ENCODE results near the gene LRCOL1.
"Not testable (repeated sequence)": the region's sequence is repeated elsewhere in the genome, so short reads cannot be mapped to it uniquely, and the experiment has no call there.

Gene LRCOL1

DNA sequence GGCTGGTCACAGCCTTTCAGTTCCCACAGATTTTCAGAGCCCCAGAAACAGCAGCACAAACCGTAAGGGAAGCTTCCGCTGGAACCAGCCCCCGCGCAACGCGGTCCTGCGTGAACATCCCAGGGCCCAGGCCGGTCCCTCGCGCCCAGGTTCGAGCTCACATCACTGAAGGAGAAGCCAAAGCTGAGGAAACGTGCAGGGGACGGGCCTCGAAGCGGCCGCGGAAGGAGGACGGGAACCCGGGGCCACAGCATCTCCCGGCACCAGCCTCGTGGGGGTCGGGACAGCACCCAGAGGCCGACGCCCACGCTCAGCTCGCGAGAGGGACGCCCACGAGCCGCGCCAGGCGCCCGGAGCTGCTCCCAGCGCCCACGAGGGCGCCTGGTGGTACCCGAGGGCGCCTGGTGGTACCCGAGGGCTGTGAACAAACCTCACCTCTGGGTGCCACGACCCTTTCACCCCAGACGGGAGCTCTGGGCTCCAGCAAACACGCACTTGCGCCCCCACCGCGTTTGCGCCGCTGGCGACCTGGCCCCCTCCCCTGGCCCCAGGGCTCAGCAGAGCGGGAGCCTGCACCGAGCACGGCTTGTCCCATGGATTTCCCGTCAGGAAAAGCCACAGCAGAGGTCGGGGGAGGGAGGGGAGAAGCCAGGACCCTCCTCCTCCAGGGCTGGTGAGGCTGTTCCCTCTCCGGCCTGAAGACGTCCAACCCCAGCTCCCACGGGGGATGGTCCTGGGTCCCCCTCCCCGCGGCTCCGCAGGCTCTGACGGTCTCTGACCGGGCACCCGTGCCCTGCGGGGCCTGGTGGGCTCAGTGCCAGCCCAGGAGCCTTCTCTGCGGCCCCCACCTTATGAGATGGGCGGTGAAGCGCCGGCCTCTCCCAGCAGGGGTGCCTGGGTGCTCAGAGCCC, 6.9 kb downstream of the LRCOL1 start:
- no peak for DNase-seq (ENCODE audit: extremely low read depth in 1 of 2, low read depth in 1 of 2)

DNA sequence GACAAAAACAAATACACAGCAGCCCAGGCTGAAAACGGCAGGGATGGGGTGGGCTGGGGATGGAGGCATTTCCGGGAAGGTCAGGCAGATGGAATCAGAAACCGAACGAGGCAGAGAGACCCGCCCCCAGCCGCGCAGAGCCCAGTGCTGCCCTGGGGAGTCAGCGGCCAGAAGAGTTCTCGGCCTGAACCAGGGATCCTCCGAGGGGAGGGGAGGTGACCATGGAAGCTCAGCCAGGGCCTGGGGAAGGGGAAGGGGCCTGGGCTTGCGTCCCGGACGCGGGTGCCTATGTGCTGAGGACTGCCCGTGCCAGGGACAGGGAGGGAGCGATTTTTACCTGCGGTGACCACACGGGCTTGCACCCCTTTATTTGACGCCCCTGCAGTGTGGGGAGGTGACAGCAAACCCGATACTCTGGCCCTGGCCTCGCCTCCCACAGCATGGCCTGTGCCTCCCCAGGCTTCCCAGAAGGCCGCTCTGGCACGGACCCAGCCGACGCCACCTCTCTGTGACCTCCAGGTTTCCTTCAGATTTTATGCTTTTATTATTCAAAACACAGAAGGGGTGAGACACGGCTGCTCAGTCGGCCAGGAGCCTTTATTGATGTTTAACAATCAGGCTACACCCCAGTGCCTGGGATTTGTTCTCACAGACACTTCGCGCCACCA, 7.7 kb downstream of the LRCOL1 start:
- no peak for DNase-seq (ENCODE audit: extremely low read depth in 1 of 2, low read depth in 1 of 2)

DNA sequence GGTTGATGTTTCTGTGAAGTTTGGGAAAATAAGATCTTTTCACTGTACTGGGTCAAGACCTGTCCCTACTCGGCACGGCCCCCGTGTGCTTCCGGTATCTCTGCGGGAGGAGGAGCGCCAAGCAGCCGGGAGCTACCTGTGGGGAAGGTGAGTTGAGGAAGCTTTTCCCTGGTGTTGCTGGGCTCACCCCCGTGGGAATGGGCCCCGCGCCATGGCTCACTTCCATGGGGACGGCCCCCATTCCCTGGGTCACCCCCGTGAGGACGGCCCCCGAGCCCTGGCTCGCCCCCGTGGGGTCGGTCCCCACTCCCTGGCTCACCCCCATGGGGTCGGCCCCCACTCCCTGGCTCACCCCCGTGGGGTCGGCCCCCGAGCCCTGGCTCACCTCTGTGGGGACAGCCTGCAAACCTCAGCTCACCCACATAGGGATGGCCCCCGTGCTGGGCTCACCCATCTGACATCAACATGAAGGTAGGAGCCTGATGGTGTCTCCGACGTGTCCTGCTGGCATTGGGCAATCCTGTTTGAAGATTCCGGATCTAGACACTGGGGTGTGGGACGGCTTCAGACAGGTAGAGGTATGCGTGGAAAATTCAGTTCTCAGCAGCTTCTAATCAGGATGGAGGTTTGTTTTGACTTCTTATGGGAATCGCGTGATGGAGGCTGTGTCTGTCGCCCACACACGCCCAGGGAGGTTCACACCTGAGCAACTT, 9.1 kb downstream of the LRCOL1 start:
- no peak for DNase-seq (ENCODE audit: extremely low read depth in 1 of 2, low read depth in 1 of 2)

DNA sequence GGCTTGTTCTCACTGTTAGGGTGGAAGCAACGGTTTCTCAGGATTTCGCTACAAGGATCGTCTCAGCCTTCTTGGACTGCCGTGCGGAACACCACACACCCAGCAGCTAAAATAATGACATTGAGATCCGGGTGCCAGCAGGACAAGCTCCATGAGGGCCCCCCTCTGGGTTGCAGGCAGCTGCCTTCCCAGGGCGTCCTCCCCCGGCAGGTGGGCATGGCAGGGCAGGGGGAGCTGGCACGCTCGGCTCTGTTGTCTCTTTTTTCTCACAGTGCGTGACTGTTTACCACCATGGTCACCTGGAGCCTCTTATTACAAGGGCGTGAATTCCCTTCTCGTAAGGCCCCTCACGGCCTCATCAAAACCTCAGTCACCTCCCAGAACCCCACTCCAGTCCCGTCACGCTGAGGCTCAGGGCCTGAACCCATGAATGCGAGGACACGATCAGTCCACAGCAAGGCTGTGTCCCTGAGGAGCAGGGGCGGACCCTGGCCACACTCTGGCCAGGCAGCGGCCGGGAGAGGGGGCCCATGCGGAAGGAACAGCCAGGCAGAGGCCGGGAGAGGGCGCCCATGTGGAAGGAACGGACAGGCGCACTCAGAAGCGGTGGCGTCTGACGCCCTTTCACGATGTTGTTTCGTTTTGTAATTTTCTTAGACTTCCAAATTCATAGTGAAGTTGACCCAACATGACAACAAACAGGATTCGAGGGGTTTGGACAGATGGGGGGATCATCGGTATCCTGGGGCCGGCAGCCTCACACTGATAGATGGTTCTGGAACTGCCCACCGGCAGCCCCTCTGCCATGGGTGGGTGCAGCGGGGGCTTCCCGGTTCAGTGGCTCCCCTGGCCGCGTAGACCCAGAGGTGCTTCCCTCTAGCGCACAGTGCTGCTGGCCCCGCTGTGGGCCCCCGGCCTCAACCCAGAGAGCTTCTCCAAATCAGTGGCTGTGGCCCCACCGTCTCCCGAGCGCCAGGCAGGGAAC, 10.0 kb downstream of the LRCOL1 start:
- DNase-seq (ENCODE audit: extremely low read depth in 1 of 2, low read depth in 1 of 2): no peak

DNA sequence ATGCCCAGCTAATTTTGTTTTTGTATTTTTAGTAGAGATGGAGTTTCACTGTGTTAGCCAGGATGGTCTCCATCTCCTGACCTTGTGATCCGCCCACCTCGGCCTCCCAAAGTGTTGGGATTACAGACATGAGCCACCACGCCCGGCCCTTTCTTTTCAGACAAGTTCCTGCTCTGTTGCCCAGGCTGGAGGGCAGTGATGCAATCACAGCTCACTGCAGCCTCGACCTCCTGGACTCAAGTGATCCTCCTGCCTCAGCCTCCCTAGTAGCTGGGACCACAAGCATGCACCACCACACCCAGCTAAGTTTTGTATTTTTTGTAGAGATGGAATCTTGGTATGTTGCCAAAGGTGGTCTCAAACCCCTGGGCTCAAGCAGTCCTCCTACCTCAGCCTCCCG, 10.9 kb downstream of the LRCOL1 start:
- not testable (repeated sequence) for DNase-seq (ENCODE audit: extremely low read depth in 1 of 2, low read depth in 1 of 2)

DNA sequence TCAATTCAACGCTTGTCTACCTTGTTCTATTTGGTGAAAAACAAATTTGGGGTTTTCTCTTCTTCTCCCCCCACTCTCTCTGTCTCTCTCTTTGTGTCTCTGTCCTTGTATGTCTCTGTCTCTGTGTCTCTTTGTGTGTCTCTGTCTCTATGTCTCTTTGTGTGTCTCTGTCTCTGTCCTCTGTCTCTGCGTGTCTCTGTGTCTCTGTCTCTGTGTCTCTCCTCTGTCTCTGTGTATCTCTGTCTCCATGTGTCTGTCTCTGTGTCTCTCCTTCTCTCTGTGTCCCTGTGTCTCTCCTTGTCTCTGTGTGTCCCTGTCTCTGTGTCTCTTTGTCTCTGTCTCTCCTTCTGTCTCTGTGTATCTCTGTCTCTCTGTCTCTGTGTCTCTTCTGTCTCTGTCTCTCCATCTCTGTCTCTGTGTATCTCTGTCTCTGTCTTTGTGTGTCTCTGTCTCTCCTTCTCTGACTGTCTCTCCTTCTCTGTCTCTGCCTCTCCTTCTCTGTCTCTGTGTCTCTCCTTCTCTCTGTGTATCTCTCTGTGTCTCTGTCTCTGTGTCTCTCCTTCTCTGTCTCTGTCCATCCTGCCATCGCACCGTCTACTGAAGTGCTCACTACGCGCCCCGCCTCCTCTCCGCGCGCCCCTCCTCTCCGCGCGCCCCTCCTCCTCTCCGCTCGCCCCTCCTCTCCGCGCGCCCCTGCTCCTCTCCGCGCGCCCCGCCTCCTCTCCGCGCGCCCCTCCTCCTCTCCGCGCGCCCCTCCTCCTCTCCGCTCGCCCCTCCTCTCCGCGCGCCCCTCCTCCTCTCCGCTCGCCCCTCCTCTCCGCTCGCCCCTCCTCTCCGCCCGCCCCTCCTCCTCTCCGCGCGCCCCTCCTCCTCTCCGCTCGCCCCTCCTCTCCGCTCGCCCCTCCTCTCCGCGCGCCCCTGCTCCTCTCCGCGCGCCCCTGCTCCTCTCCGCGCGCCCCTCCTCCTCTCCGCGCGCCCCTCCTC, 12.8 kb downstream of the LRCOL1 start:
- DNase-seq (ENCODE audit: extremely low read depth in 1 of 2, low read depth in 1 of 2): no peak

DNA sequence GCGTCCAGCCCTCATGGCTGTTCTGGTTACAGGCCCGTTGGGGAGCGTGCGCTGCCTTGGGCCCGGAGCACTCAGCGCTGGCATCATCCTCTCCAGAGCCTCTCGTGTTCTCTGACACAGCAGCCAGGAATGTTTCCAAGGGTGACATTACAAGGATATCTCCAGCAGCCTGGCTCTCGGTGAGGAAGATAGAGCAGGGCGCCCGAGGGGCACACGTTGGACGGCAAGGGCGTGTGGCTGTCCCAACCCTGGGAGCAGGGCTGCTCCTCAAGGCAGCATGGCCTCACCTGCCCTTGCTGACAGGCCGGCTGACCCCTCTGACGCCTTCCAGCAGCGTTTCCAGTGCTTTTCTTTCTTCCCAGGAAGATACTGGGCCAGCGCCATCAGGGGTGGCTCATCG, 14.4 kb downstream of the LRCOL1 start:
- no peak for DNase-seq (ENCODE audit: extremely low read depth in 1 of 2, low read depth in 1 of 2)

DNA sequence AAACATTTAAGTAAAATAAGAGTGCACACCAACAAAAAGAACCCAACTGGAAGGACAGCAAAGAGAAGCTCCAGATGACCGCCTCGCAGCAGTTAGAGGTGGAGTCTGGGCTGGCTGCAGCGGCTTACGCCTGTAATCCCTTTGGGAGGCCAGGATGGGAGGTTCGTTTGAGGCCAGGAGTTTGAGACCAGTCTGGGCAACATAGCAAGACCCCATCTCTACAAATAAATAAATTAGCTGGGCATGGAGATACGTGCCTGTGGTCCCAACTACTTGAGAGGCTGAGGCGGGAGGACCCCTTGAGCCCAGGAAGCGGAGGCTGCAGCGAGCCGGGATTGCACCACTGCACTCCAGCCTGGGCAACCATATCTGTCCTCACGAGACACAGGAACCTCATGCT, 15.2 kb downstream of the LRCOL1 start:
- DNase-seq (ENCODE audit: extremely low read depth in 1 of 2, low read depth in 1 of 2): no peak

DNA sequence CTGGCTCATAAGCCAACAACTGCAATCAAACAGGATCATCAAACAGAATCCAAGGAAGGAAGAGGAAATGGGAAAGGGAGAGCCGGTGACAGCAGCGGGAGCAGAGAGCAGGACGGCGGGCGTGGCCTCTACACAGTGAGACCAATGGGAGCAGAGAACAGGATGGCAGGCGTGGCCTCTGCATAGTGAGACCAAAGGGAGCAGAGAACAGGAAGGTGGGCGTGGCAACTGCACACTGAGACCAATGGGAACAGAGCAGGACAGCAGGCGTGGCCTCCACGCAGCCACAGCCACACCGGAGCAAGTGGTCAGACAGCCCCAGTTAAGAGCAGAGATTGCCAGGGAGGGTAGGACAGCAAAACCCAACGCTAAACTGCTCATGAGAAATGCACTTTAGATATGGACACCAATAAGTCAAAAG, 16.4 kb downstream of the LRCOL1 start:
- no peak for DNase-seq (ENCODE audit: extremely low read depth in 1 of 2, low read depth in 1 of 2)

DNA sequence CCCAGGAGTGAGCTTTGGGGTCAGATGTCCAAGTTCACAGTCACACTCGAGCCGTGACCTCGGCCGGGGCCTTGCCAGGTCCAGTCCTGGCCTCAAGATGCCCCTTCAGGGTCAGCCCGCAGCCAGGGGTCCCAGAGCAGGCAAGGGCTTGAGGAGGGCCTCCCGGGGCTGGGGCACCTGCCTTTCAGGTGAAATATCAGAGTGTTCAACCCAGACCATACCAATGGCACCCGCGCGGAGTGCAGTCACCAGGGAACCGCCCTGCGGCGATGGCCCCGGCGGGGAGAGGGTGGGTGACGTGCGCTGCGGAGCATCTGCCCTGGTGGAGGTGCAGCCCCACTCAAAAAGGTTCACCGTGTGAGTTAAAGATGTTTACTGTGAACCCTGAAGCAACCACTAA, 16.9 kb downstream of the LRCOL1 start:
- no peak for DNase-seq (ENCODE audit: extremely low read depth in 1 of 2, low read depth in 1 of 2)

DNA sequence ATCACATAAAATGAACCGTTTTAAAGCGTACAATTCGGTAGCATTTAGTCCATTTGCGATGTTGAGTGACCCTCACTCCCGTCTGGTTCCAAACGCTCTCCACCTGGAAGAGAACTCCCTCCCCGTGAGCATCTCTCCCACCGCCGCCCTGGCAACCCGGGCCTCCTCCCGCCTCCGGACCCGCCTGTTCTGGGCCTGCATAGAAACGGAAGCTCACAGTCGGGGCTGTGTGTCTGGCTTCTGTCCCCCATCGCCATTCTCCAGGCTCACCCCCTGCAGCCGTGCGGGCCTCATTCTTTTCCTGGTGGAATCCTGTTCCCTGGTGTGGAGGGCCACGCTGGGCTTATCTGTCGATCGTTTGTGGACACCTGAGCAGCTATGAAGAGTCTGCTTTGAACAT, 17.3 kb downstream of the LRCOL1 start:
- DNase-seq (ENCODE audit: extremely low read depth in 1 of 2, low read depth in 1 of 2): no peak

DNA sequence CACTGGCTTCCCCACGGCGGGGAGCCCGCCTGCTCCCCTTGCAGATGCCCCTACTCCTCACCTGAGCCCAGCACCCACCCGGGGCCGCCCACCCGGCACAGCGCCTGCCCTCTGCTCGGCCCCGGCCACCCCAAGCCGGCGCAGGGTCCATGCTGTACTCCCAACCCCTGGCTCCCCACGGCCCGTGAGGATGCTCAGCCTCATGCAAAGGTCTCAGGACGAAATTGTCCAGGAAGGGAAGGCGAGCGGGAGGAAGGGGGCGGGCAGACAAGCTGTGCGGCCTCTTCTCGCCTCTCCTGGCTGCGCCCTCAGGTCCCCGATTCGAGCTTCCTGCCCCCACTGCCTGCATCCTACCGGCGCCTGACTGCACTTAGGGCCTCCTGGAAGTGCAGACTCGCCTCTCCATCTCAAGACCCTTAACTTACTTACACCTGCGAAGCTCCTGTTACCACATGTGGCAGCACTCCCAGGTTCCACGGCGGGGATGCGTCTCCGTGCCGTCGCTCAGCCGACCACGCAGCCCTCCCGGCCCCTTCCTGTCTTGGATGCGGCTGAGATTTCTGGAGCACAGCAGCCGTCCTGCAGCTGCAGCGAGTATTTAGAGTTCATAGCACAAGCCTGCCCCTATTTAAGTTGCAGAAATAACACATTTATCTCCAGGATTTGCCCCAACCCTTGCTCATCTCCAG, 18.0 kb downstream of the LRCOL1 start:
- DNase-seq (ENCODE audit: extremely low read depth in 1 of 2, low read depth in 1 of 2): no peak

DNA sequence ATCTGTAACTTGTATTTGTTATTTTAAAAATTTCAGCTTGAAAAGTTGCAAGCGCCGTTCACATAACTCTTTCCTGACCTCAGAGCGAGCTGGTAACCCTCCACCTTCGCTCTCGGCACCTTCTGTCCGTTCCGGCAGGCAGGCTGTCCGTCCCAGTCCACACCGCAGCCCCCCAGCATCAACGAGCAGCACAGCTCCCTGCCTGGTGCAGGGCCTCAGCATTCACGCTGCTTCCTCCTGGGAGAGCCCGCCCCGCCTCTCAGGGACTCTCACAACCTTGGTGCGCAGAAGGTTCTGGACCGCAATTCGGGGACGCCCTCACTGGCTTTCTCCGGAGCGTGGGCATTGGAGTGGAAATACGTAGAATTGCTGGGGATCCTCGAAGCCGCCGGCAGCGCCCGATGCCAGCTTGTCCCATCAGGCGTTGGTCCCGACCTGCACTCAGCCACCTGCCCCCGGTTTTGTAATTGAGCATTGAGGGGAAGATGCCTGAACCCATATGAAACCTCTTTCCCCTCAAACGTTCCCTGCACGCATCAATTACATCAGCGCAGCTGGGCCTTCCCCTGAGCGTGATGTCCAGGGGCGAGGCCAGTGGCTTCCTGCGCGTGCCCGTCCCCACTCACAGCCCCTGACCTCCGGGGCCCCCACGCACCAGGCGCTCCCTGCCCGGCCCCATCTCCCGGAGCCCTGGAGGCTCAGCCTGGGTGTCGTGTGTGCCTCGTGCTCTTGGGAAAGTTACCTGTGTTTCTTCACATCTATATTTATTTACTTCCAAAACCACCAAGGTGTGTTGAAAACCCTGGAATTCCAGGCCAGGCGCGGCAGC, 19.1 kb downstream of the LRCOL1 start:
- DNase-seq (ENCODE audit: extremely low read depth in 1 of 2, low read depth in 1 of 2): no peak

DNA sequence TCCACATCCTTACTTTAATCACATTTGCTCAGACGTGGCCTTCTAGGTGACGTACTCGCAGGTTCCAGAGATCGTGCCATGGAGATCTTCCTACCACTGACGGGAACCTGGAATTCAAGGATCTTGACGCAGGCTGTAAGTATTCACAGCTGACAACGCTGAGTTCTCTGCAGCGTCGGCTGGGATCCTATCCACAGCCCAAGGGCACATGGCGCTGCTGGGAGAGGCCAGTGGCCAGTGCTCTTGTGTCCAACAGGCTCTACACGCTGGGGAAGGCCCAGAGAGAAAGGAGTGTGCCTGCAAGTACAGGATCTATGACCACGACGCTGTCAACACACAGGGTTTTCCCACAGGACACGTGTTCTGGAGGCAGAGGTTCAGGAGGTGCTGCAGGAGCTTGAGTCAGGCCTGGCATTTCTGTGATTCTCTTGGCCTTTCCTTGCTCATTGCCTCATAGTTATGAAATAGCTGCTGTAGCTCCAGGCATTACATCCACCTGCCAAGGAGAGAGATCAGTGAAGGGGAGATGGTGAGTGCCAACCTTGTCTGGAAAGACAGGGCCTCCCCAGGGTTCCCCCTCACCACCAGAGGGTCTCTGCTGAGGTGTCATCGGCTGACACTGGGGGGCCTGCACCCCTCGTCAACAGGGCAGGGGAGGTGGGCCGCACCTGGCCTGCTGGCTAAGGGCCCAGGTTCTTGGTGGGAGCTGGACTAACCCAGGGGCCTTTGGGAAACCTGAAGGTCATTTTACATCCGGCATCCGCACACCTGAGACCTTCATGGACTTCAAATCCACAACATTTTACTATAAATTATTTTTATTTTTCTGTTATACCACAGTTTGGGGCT, 21.3 kb downstream of the LRCOL1 start:
- no peak for DNase-seq (ENCODE audit: extremely low read depth in 1 of 2, low read depth in 1 of 2)

DNA sequence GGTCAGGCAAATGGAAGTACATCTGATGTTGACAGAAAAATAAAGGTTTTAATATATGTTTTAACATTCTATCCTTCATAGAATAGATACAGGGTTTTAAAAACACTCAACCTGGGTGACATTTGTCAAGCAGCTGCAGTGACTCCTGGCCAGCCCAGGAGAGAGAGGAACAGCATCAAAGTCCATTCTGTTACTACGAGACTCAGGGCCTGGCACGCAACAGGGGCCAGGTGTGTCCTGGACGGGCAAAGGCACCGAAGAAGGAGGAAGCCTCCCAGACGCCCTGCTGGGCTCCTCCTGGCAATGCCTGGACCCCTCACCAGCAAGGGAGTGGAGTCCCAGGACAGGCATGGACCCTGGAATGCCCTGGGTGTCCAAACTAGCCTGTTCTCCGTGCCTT, 22.1 kb downstream of the LRCOL1 start:
- DNase-seq (ENCODE audit: extremely low read depth in 1 of 2, low read depth in 1 of 2): no peak

DNA sequence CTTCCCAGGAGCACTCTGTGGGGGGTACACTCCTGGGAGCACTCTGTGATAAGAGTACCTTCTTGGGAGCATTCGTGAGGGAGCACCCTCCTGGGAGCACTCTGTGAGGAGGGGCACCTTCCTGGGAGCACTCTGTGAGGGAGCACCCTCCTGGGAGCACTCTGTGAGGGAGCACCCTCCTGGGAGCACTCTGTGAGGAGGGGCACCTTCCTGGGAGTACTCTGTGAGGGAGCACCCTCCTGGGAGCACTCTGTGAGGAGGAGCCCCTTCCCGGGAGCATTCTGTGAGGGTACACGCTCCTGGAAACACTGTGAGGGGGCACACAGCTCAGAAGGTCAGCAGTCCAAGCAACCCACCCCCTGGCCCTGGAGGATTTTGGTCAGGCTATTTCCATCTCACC, 22.6 kb downstream of the LRCOL1 start:
- no peak for DNase-seq (ENCODE audit: extremely low read depth in 1 of 2, low read depth in 1 of 2)

DNA sequence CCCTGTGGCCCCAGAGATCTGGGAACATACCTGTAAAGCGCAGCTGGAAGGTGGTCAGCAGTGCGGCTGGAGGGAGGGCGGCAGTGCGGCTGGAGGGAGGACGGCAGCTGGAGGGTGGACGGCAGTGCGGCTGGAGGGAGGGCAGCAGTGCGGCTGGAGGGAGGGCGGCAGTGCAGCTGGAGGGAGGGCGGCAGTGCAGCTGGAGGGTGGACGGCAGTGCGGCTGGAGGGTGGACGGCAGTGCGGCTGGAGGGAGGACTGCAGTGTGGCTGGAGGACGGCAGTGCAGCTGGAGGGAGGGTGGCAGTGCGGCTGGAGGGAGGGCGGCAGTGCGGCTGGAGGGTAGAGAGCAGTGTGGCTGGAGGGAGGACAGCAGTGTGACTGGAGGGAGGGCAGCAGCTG, 23.5 kb downstream of the LRCOL1 start:
- DNase-seq (ENCODE audit: extremely low read depth in 1 of 2, low read depth in 1 of 2): no peak
